Uterus (tissue), 2 donors: ENCODE results near the gene GAA.

ENCODE experiments used
- POLR2A ChIP-seq, 2 donors: fragments of 450-650 bp; IDR thresholded peaks; one replicate each; pipeline ENCODE4 v1.6.1; 2016; ENCODE audit warnings: antibody characterized with exemption in 2 of 2, mild to moderate bottlenecking in 1 of 2, moderate library complexity in 1 of 2
- TF ChIP-seq, protein P1 (sequence below), 4 experiments: fragments of 200-600 bp in 2 of 4; fragments of 450-650 bp in 2 of 4; sonication (generic) in 2 of 4; IDR thresholded peaks; one replicate each; pipeline ENCODE4 v1.5.1; 2016 to 2019; ENCODE audit warnings: antibody characterized with exemption in 4 of 4, mild to moderate bottlenecking in 2 of 4, moderate library complexity in 1 of 4

DNA sequence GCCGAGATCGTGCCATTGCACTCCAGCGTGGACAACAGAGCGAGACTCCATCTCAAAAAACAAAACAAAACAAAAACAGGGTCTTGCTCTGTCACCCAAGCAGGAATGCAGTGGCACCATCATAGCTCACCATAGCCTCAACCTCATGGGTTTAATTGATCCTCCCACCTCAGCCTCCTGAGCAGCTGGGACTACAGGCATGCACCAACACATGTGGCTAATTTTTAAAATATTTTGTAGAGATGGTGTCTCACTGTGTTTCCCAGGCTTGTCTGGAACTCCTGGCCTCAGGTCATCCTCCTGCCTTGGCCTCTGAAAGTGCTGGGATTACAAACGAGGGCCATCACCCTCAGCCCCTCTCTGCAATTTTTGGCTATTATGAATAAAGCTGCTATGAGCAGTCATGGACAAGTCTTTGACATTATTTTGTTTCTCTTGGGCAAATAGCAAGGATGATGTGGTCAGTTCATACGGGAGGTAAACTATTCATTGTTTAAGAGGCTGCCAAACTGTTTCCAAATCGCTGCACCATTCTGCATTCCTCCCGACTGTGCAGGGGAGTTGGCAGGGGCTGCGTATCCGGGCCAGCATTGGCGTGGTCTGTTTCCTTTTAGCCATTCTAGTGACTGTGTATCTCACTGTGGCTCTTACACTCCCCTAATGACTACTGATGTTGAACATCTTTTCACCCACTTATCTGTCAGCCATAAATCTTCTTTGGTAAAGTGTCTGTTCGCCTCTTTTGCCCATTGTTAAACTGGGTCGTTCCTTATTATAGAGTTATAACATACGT, 24.5 kb downstream of the GAA start:
- TF ChIP-seq, protein P1, sequence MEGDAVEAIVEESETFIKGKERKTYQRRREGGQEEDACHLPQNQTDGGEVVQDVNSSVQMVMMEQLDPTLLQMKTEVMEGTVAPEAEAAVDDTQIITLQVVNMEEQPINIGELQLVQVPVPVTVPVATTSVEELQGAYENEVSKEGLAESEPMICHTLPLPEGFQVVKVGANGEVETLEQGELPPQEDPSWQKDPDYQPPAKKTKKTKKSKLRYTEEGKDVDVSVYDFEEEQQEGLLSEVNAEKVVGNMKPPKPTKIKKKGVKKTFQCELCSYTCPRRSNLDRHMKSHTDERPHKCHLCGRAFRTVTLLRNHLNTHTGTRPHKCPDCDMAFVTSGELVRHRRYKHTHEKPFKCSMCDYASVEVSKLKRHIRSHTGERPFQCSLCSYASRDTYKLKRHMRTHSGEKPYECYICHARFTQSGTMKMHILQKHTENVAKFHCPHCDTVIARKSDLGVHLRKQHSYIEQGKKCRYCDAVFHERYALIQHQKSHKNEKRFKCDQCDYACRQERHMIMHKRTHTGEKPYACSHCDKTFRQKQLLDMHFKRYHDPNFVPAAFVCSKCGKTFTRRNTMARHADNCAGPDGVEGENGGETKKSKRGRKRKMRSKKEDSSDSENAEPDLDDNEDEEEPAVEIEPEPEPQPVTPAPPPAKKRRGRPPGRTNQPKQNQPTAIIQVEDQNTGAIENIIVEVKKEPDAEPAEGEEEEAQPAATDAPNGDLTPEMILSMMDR (IDR thresholded peaks at IDR 0.05): no peak
- no peak for TF ChIP-seq POLR2A (IDR thresholded peaks at IDR 0.05)
